Mesothelial cell of epicardium (in vitro differentiated cells): Measurements from ENCODE around the gene ZNF786. TPM values are rescaled to one million over a fixed set of nuclear protein-coding genes. Genes with fewer than 3 reads are reported as not detected.

Experiments
- DNase-seq, 2 experiments: peaks; one replicate each; pipeline ENCODE4 v3.0.0; 2021; ENCODE audit warnings: low spot score in 2 of 2; ENCODE audit not compliant: unreplicated experiment in 2 of 2
- H3K27ac Mint-ChIP-seq: 2 replicates; pipeline ENCODE4 v1.8.0; 2021; ENCODE audit warnings: mixed read lengths
- H3K27me3 Mint-ChIP-seq: 2 replicates; pipeline ENCODE4 v1.8.0; 2021; ENCODE audit warnings: low read depth, mixed read lengths
- H3K36me3 Mint-ChIP-seq: 2 replicates; pipeline ENCODE4 v1.8.0; 2021; ENCODE audit warnings: mixed read lengths
- H3K4me1 Mint-ChIP-seq: 2 replicates; pipeline ENCODE4 v1.8.0; 2021; ENCODE audit warnings: mixed read lengths
- H3K4me3 Mint-ChIP-seq: 2 replicates; pipeline ENCODE4 v1.8.0; 2021; ENCODE audit warnings: mild to moderate bottlenecking, moderate library complexity, mixed read lengths
- H3K9me3 Mint-ChIP-seq: 2 replicates; pipeline ENCODE4 v1.8.0; 2021; ENCODE audit warnings: mixed read lengths
- CTCF ChIP-seq: fragments of 200-600 bp; sonication (generic); IDR thresholded peaks from one replicate; pipeline ENCODE4 v1.5.0; 2021; ENCODE audit warnings: antibody characterized with exemption; ENCODE audit not compliant: unreplicated experiment
- total RNA-seq: library from RNA; stranded (reverse); gene quantifications from 3 replicates; pipeline ENCODE4 v1.2.1, GENCODE V29; 2021

Gene ZNF786
- total RNA-seq, 1 donor from 2014 or later: 12.1 TPM

GRCh38 chr7:149075286-149075685 is 15.2 kb downstream of the ZNF786 start:
- H3K4me3 Mint-ChIP-seq: no peak overlapping the region
- H3K9me3 Mint-ChIP-seq: no peaks in the 10 kb centered on the region
- DNase-seq: no peak
- TF ChIP-seq CTCF: no peak
- peak overlapping the region; percentile 77 for H3K27ac Mint-ChIP-seq
- no peaks in the 10 kb centered on the region for H3K4me1 Mint-ChIP-seq
- H3K36me3 Mint-ChIP-seq: peaks cover 30% of the 10 kb centered on the region
- H3K27me3 Mint-ChIP-seq: no peaks in the 10 kb centered on the region

- DNase-seq: no peak
- no peak for TF ChIP-seq CTCF
- no peaks in the 10 kb centered on the region for H3K27me3 Mint-ChIP-seq
- H3K27ac Mint-ChIP-seq: peak overlapping the region; percentile 5
- no peaks in the 10 kb centered on the region for H3K9me3 Mint-ChIP-seq
- H3K36me3 Mint-ChIP-seq: peaks cover 27% of the 10 kb centered on the region
- no peaks in the 10 kb centered on the region for H3K4me1 Mint-ChIP-seq
- H3K4me3 Mint-ChIP-seq: no peak overlapping the region
Observed at GRCh38 chr7:149074116-149074885, 16.2 kb downstream of the ZNF786 start.

- no peak for DNase-seq
- H3K4me1 Mint-ChIP-seq: no peaks in the 10 kb centered on the region
- no peaks in the 10 kb centered on the region for H3K27me3 Mint-ChIP-seq
- no peak for TF ChIP-seq CTCF
- H3K9me3 Mint-ChIP-seq: no peaks in the 10 kb centered on the region
- H3K27ac Mint-ChIP-seq: no peak overlapping the region
- H3K4me3 Mint-ChIP-seq: no peak overlapping the region
- H3K36me3 Mint-ChIP-seq: peaks cover 27% of the 10 kb centered on the region
Observed at GRCh38 chr7:149072438-149072775, 18.1 kb downstream of the ZNF786 start.

- DNase-seq: no peak
- peaks cover 23% of the 10 kb centered on the region for H3K36me3 Mint-ChIP-seq
- no peaks in the 10 kb centered on the region for H3K27me3 Mint-ChIP-seq
- H3K4me1 Mint-ChIP-seq: no peaks in the 10 kb centered on the region
- no peaks in the 10 kb centered on the region for H3K9me3 Mint-ChIP-seq
- TF ChIP-seq CTCF: peak; percentile 50
- H3K4me3 Mint-ChIP-seq: no peak overlapping the region
- no peak overlapping the region for H3K27ac Mint-ChIP-seq
Observed at GRCh38 chr7:149071641-149072437, 18.7 kb downstream of the ZNF786 start.

GRCh38 chr7:149071182-149071635 is 19.3 kb downstream of the ZNF786 start:
- Mint-ChIP-seq H3K27ac (no peak overlapping the region), H3K4me3 (no peak overlapping the region), H3K36me3 (peaks cover 20% of the 10 kb centered on the region), H3K27me3 (no peaks in the 10 kb centered on the region), H3K4me1 (no peaks in the 10 kb centered on the region), H3K9me3 (no peaks in the 10 kb centered on the region)
- DNase-seq: no peak
- TF ChIP-seq CTCF: no peak
